Esophagus squamous epithelium (tissue), 5 donors: Measurements from ENCODE around the gene EHF. TPM values are rescaled to one million over a fixed set of nuclear protein-coding genes. Genes with fewer than 3 reads are reported as not detected.
A peak's percentile ranks its signal among the peaks of the same experiment; 100 is the strongest.

Source experiments
- DNase-seq: peaks from one replicate; lab custom pipeline; 2025; lab: John Stamatoyannopoulos, UW
- H3K27ac ChIP-seq, 4 donors: fragments of 200-600 bp; sonication (generic); one replicate each; pipeline ENCODE4 v1.5.1; 2016 to 2019; ENCODE audit warnings: mild to moderate bottlenecking in 1 of 4
- H3K27me3 ChIP-seq, 4 donors: fragments of 200-600 bp; sonication (generic); 1 replicate in 3 of 4; 2 replicates in 1 of 4; pipeline versions ENCODE4 v1.5.1 to v1.6.0; 2017 to 2021; ENCODE audit warnings: antibody characterized with exemption in 1 of 4
- H3K36me3 ChIP-seq, 3 donors: fragments of 200-600 bp; sonication (generic); one replicate each; pipeline ENCODE4 v1.5.1; 2016 to 2019
- H3K4me1 ChIP-seq, 3 donors: fragments of 200-600 bp; sonication (generic); one replicate each; pipeline ENCODE4 v1.5.1; 2017 to 2019
- H3K4me3 ChIP-seq, 4 donors: fragments of 200-600 bp; sonication (generic); 1 replicate in 3 of 4; 2 replicates in 1 of 4; pipeline ENCODE4 v1.5.1; 2016 to 2019; ENCODE audit warnings: mild to moderate bottlenecking in 2 of 4, moderate library complexity in 1 of 4
- H3K9me3 ChIP-seq, 3 donors: fragments of 200-600 bp; sonication (generic); one replicate each; pipeline ENCODE4 v1.5.1; 2016 to 2019
- POLR2A ChIP-seq, 4 donors: fragments of 450-650 bp; IDR thresholded peaks; one replicate each; pipeline ENCODE4 v1.6.1; 2017; ENCODE audit warnings: antibody characterized with exemption in 4 of 4, mild to moderate bottlenecking in 4 of 4, moderate library complexity in 3 of 4
- WGBS, 2 donors: methylation state at CpG; one replicate each; pipeline ENCODE4 v1.1.5; 2018; 5-methylcytosine and 5-hydroxymethylcytosine counted together
- intact Hi-C: fragments of 100-400 bp; cut with DNase I; formaldehyde crosslinking; loops from one replicate; pipeline ENCODE4 v1.15.0; 2022
- total RNA-seq, 4 donors: library from RNA; depleted of rRNA; stranded (reverse); fragments of >200 nt; gene quantifications; one replicate each; pipeline ENCODE4 v1.1.0, GENCODE V29; 2016
- TF ChIP-seq, protein P1 (sequence below), 6 experiments: fragments of 450-650 bp in 4 of 6; fragments of 200-600 bp in 2 of 6; sonication (generic) in 2 of 6; IDR thresholded peaks; one replicate each; pipeline ENCODE4 v1.5.1; 2016 to 2019; ENCODE audit warnings: antibody characterized with exemption in 6 of 6, mild to moderate bottlenecking in 4 of 6, moderate library complexity in 4 of 6
- donor health status: DM: yes; HTN: yes; CAD: no.

The EHF gene
- total RNA-seq, 4 donors from 2014 or later, result 265 to 388 (median 325) TPM

DNA sequence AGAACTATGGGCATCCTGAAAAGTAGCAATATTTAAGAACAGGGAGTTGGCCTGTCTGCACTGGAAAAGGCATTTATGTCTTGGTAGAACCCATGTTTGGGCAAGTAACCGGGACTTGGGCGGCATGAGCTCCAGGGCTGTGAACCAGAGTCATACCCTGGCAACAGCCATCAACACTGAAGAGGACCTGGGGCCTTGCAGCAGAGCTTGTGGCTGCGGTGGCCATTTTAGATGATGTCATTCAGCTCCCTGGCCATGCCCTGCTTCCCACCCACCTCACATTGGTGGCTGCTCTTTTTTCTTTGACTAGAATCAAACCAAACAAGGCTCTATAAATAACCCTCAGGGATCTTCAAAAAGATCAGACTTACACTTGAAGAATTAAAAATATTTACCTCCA is 26.6 kb downstream of the EHF start:
- H3K9me3 ChIP-seq, result no peaks in the 10 kb centered on the region
- peaks cover 0 to 94% (median 3%) of the 10 kb centered on the region in 3 donors for H3K36me3 ChIP-seq
- no peak overlapping the region for H3K4me3 ChIP-seq
- DNase-seq, result no peak
- peak overlapping the region; percentile 41 to 90 (median 63) for H3K27ac ChIP-seq
- intact Hi-C loops, result no loop called here
- WGBS, 2 donors, result 36 to 59% methylated on average over 2 to 3 of the region's 3 CpGs
- peaks cover 18 to 100% (median 42%) of the 10 kb centered on the region in 3 donors for H3K4me1 ChIP-seq
- TF ChIP-seq, protein P1, sequence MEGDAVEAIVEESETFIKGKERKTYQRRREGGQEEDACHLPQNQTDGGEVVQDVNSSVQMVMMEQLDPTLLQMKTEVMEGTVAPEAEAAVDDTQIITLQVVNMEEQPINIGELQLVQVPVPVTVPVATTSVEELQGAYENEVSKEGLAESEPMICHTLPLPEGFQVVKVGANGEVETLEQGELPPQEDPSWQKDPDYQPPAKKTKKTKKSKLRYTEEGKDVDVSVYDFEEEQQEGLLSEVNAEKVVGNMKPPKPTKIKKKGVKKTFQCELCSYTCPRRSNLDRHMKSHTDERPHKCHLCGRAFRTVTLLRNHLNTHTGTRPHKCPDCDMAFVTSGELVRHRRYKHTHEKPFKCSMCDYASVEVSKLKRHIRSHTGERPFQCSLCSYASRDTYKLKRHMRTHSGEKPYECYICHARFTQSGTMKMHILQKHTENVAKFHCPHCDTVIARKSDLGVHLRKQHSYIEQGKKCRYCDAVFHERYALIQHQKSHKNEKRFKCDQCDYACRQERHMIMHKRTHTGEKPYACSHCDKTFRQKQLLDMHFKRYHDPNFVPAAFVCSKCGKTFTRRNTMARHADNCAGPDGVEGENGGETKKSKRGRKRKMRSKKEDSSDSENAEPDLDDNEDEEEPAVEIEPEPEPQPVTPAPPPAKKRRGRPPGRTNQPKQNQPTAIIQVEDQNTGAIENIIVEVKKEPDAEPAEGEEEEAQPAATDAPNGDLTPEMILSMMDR (IDR thresholded peaks at IDR 0.05), result no peak
- TF ChIP-seq POLR2A (IDR thresholded peaks at IDR 0.05), result no peak
- no peaks in the 10 kb centered on the region for H3K27me3 ChIP-seq

DNA sequence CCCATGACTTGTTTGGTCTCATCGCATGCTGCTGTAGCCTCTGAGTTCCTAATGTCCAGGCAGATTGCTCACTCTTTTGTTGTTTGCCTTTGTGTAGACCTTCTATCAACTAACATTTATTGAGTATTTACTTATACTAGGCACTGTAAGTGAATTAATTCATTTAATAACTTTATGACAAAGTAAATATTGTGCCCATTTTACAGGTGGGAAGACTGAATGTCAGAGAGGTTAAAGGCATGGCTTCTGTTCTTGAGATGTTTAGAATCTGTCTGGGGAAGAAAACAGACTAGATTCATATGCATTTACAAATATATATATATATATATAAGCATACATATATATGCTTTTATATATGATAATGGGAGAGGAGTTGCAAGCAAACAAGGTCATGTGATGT is 27.1 kb downstream of the EHF start:
- Histone ChIP-seq H3K4me1 (peaks cover 23 to 100% (median 39%) of the 10 kb centered on the region in 3 donors), H3K27me3 (no peaks in the 10 kb centered on the region), H3K4me3 (no peak overlapping the region), H3K27ac (peak overlapping the region; percentile 41 to 90 (median 74)), H3K36me3 (peaks cover 0 to 94% (median 3%) of the 10 kb centered on the region in 3 donors), H3K9me3 (no peaks in the 10 kb centered on the region)
- TF ChIP-seq, protein P1 (IDR thresholded peaks at IDR 0.05), result no peak
- no peak for TF ChIP-seq POLR2A (IDR thresholded peaks at IDR 0.05)
- 87 to 93% methylated on average over 1 of the region's 1 CpG for WGBS, 2 donors
- DNase-seq, result no peak
- intact Hi-C loops, result no loop called here

DNA sequence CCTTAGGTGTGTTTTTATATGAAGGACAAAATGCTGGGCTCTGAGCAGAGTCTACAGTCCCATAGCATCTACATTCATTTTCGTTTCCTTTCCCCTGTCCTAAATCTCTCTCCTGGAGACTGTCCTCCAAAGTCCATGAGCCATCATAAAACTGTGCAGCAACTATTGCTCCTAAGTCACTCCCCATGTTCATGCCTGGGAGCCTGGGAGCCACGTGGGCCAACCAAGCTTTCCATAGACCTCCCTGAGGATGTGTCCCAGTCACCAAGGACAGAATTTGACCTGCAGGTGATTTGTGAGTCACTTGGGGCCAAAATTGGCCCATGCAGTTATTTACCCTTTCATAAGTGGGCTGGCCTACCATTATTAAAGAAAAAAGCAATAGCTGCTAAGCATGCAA is 28.7 kb downstream of the EHF start:
- Histone ChIP-seq H3K27ac (peak overlapping the region; percentile 66 to 90 (median 77)), H3K27me3 (no peaks in the 10 kb centered on the region), H3K4me1 (peaks cover 27 to 100% (median 38%) of the 10 kb centered on the region in 3 donors), H3K36me3 (peaks cover 0 to 81% (median 0%) of the 10 kb centered on the region in 3 donors), H3K4me3 (no peak overlapping the region), H3K9me3 (no peaks in the 10 kb centered on the region)
- DNase-seq, result no peak
- TF ChIP-seq, protein P1 (IDR thresholded peaks at IDR 0.05), result no peak
- TF ChIP-seq POLR2A (IDR thresholded peaks at IDR 0.05), result no peak
- intact Hi-C loops, result no loop called here
- 41 to 71% methylated on average over 2 of the region's 2 CpGs for WGBS, 2 donors

DNA sequence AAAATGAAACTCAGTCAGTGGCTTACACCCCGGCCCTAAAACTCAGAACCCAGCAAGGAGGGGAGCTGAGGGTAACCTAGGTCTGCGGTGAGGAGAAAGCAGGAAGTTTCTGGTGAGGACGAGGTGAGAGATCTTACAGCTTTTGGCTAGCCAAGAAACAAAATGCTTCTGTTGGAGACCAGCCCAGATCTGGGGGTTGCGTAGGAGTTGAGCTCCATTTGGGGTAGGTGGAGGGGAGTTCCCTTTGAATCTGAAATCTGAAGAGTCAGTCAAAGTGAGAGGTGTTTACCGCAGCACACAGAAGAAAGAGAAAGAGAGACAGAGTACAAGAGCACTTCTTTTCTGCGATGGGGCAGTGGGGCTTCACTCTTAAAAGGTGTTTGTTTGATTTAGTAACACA is 29.6 kb downstream of the EHF start:
- H3K27ac ChIP-seq, result peak overlapping the region; percentile 66 to 90 (median 77)
- intact Hi-C loops, result no loop called here
- no peak for TF ChIP-seq POLR2A (IDR thresholded peaks at IDR 0.05)
- TF ChIP-seq, protein P1 (IDR thresholded peaks at IDR 0.05), result no peak
- H3K9me3 ChIP-seq, result no peaks in the 10 kb centered on the region
- no peak overlapping the region for H3K4me3 ChIP-seq
- 18 to 32% methylated on average over 6 of the region's 6 CpGs for WGBS, 2 donors
- H3K36me3 ChIP-seq, result peaks cover 0 to 79% (median 0%) of the 10 kb centered on the region in 3 donors
- no peak for DNase-seq
- H3K4me1 ChIP-seq, result peaks cover 34 to 100% (median 46%) of the 10 kb centered on the region in 3 donors
- H3K27me3 ChIP-seq, result no peaks in the 10 kb centered on the region

DNA sequence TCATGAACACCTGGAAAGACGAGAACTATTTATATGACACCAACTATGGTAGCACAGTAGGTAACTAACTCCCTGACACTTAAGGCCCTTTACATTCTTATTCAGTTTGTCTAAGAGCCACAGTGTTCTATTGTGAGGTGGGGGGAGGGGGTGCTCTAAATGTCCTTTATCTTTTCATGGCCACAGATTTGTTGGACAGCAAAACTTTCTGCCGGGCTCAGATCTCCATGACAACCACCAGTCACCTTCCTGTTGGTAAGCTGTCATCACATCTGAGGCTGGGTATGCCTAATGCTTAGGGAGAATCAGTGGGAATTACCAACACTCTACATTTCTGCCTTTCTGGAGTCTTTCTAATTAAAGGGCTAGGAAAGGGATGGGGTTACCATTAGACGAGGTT is 30.7 kb downstream of the EHF start:
- no peak for TF ChIP-seq POLR2A (IDR thresholded peaks at IDR 0.05)
- TF ChIP-seq, protein P1 (IDR thresholded peaks at IDR 0.05), result no peak
- no peak for DNase-seq
- Histone ChIP-seq H3K9me3 (no peaks in the 10 kb centered on the region), H3K4me3 (no peak overlapping the region), H3K36me3 (peaks cover 0 to 78% (median 0%) of the 10 kb centered on the region in 3 donors), H3K4me1 (peaks cover 29 to 100% (median 46%) of the 10 kb centered on the region in 3 donors), H3K27me3 (no peaks in the 10 kb centered on the region), H3K27ac (peak overlapping the region in 3 of 4 donors; percentile 66 to 90 (median 82))
- 63 to 74% methylated on average over 3 of the region's 3 CpGs for WGBS, 2 donors
- intact Hi-C loops, result no loop called here
